Left renal cortex interstitium (tissue), 4 donors: ENCODE measurements around the gene METTL2A. TPM values are rescaled to one million over a fixed set of nuclear protein-coding genes. Genes with fewer than 3 reads are reported as not detected.
"Not testable (repeated sequence)": the region's sequence is repeated elsewhere in the genome, so short reads cannot be mapped to it uniquely, and the experiment has no call there.

ENCODE experiments used
- DNase-seq, 4 donors: peaks; one replicate each; pipeline ENCODE4 v3.0.0-alpha.2; 2013; ENCODE audit warnings: low read depth in 4 of 4, low spot score in 2 of 4, missing footprints in 1 of 4
- polyA plus RNA-seq, 4 donors: library from polyadenylated mRNA; unstranded; fragments of 120-200 nt; gene quantifications; one replicate each; pipeline ENCODE4 v1.2.1, GENCODE V29; 2013; ENCODE audit not compliant: insufficient read length in 4 of 4

METTL2A gene
- polyA plus RNA-seq: 10 to 100 TPM; 17.9 to 26.7 (median 20.9) TPM

GRCh38 chr17:62423647-62424461 is at the start of gene METTL2A:
Gene METTL2A, plus strand, starts transcription at chr17:62423897. Its CDS starts 6 bp downstream, at chr17:62423903.
- peak in 3 of 4 donors; percentile 39 to 80 (median 69) for DNase-seq

GRCh38 chr17:62380253-62380652 is 43.4 kb upstream of the METTL2A start, which contains the start of gene EFCAB3:
Gene EFCAB3, plus strand, starts transcription at chr17:62380553. Its CDS starts 2,427 bp downstream, at chr17:62382980.
- DNase-seq: no peak

GRCh38 chr17:62381561-62381960 is 42.1 kb upstream of the METTL2A start:
- no peak for DNase-seq

- no peak for DNase-seq
Observed at GRCh38 chr17:62388856-62389255, 34.8 kb upstream of the METTL2A start.

GRCh38 chr17:62392908-62393307 is 30.8 kb upstream of the METTL2A start:
- DNase-seq: no peak

- DNase-seq: no peak
Observed at GRCh38 chr17:62398891-62399290, 24.8 kb upstream of the METTL2A start.

- no peak for DNase-seq
Observed at GRCh38 chr17:62405451-62405850, 18.2 kb upstream of the METTL2A start.

- not testable (repeated sequence) for DNase-seq
Observed at GRCh38 chr17:62413090-62413489, 10.6 kb upstream of the METTL2A start.

GRCh38 chr17:62426214-62426613 is 2.5 kb downstream of the METTL2A start:
- DNase-seq: not testable (repeated sequence)

GRCh38 chr17:62435251-62435650 is 11.6 kb downstream of the METTL2A start:
- not testable (repeated sequence) for DNase-seq

GRCh38 chr17:62441181-62441580 is 17.5 kb downstream of the METTL2A start:
- DNase-seq: not testable (repeated sequence)

GRCh38 chr17:62444063-62444462 is 20.4 kb downstream of the METTL2A start:
- no peak for DNase-seq

GRCh38 chr17:62445791-62446190 is 22.1 kb downstream of the METTL2A start:
- not testable (repeated sequence) for DNase-seq

- DNase-seq: not testable (repeated sequence)
Observed at GRCh38 chr17:62452195-62452594, 28.5 kb downstream of the METTL2A start.

- not testable (repeated sequence) for DNase-seq
Observed at GRCh38 chr17:62453041-62453440, 29.3 kb downstream of the METTL2A start.

GRCh38 chr17:62453656-62454055 is 30.0 kb downstream of the METTL2A start:
- not testable (repeated sequence) for DNase-seq

GRCh38 chr17:62454111-62454510 is 30.4 kb downstream of the METTL2A start:
- DNase-seq: not testable (repeated sequence)

GRCh38 chr17:62456016-62456415 is 32.3 kb downstream of the METTL2A start:
- DNase-seq: no peak

- not testable (repeated sequence) for DNase-seq
Observed at GRCh38 chr17:62458483-62458882, 34.8 kb downstream of the METTL2A start.

GRCh38 chr17:62464422-62464821 is 40.7 kb downstream of the METTL2A start:
- not testable (repeated sequence) for DNase-seq

- DNase-seq: not testable (repeated sequence)
Observed at GRCh38 chr17:62465271-62465670, 41.6 kb downstream of the METTL2A start.
